ENCODE data around the gene WDR54.

The WDR54 gene

GRCh38 chr2:74401891-74402290 lies 19.6 kb upstream of the WDR54 start:
- TF ChIP-seq CTCF (conservative IDR thresholded peaks at IDR 0.05; ENCODE audit: low read depth, low read length), result no peak
- Histone ChIP-seq H3K36me3 (ENCODE audit: insufficient read depth) (no peaks in the 10 kb centered on the region), H3K27ac (no peak overlapping the region), H3K79me2 (ENCODE audit: insufficient read depth, low read depth) (no peaks in the 10 kb centered on the region), H3K9ac (no peak overlapping the region), H4K20me1 (ENCODE audit: insufficient read depth) (no peaks in the 10 kb centered on the region), H2AFZ (ENCODE audit: low read depth) (no peak overlapping the region), H3K4me1 (ENCODE audit: low read depth, poor library complexity, severe bottlenecking) (peaks cover 20% of the 10 kb centered on the region), H3K4me2 (no peak overlapping the region), H3K4me3 (IDR thresholded peaks at IDR 0.05; ENCODE audit: insufficient read depth, low read depth, low read length) (no peak overlapping the region), H3K27me3 (ENCODE audit: insufficient read depth, low read depth) (no peaks in the 10 kb centered on the region)

GRCh38 chr2:74406035-74406434 lies 15.5 kb upstream of the WDR54 start:
- Histone ChIP-seq H3K27ac (no peak overlapping the region), H4K20me1 (ENCODE audit: insufficient read depth) (no peaks in the 10 kb centered on the region), H2AFZ (ENCODE audit: low read depth) (no peak overlapping the region), H3K9ac (no peak overlapping the region), H3K4me1 (ENCODE audit: low read depth, poor library complexity, severe bottlenecking) (peaks cover 11% of the 10 kb centered on the region), H3K79me2 (ENCODE audit: insufficient read depth, low read depth) (no peaks in the 10 kb centered on the region), H3K36me3 (ENCODE audit: insufficient read depth) (no peaks in the 10 kb centered on the region), H3K27me3 (ENCODE audit: insufficient read depth, low read depth) (no peaks in the 10 kb centered on the region), H3K4me2 (no peak overlapping the region), H3K4me3 (IDR thresholded peaks at IDR 0.05; ENCODE audit: insufficient read depth, low read depth, low read length) (no peak overlapping the region)
- no peak for TF ChIP-seq CTCF (conservative IDR thresholded peaks at IDR 0.05; ENCODE audit: low read depth, low read length)

- Histone ChIP-seq H3K27me3 (ENCODE audit: insufficient read depth, low read depth) (no peaks in the 10 kb centered on the region), H2AFZ (ENCODE audit: low read depth) (no peak overlapping the region), H3K79me2 (ENCODE audit: insufficient read depth, low read depth) (no peaks in the 10 kb centered on the region), H3K27ac (no peak overlapping the region), H3K36me3 (ENCODE audit: insufficient read depth) (no peaks in the 10 kb centered on the region), H3K4me1 (ENCODE audit: low read depth, poor library complexity, severe bottlenecking) (peaks cover 11% of the 10 kb centered on the region), H3K4me2 (no peak overlapping the region), H4K20me1 (ENCODE audit: insufficient read depth) (no peaks in the 10 kb centered on the region), H3K4me3 (IDR thresholded peaks at IDR 0.05; ENCODE audit: insufficient read depth, low read depth, low read length) (no peak overlapping the region), H3K9ac (no peak overlapping the region)
- TF ChIP-seq CTCF (conservative IDR thresholded peaks at IDR 0.05; ENCODE audit: low read depth, low read length), result no peak
These were observed 13.8 kb upstream of the WDR54 start for GRCh38 chr2:74407682-74408081.

- Histone ChIP-seq H3K36me3 (ENCODE audit: insufficient read depth) (no peaks in the 10 kb centered on the region), H3K79me2 (ENCODE audit: insufficient read depth, low read depth) (no peaks in the 10 kb centered on the region), H3K27me3 (ENCODE audit: insufficient read depth, low read depth) (no peaks in the 10 kb centered on the region), H3K9ac (no peak overlapping the region), H3K4me2 (no peak overlapping the region), H3K27ac (no peak overlapping the region), H4K20me1 (ENCODE audit: insufficient read depth) (no peaks in the 10 kb centered on the region), H3K4me1 (ENCODE audit: low read depth, poor library complexity, severe bottlenecking) (no peaks in the 10 kb centered on the region), H3K4me3 (IDR thresholded peaks at IDR 0.05; ENCODE audit: insufficient read depth, low read depth, low read length) (no peak overlapping the region), H2AFZ (ENCODE audit: low read depth) (no peak overlapping the region)
- TF ChIP-seq CTCF (conservative IDR thresholded peaks at IDR 0.05; ENCODE audit: low read depth, low read length), result no peak
These were observed 8.4 kb upstream of the WDR54 start for GRCh38 chr2:74413001-74413698.
